ENCODE data around the gene MYL2. TPM values are rescaled to one million over a fixed set of nuclear protein-coding genes. Genes with fewer than 3 reads are reported as not detected.
A peak's percentile ranks its signal among the peaks of the same experiment; 100 is the strongest.

MYL2 gene
- total RNA-seq, 1 donor from 2014 or later = 140 TPM

GRCh38 chr12:110931315-110931728 lies 10.9 kb upstream of the MYL2 start:
- Histone ChIP-seq H3K4me1 (ENCODE audit: control insufficient read depth in 3 of 3, insufficient read depth in 3 of 3, low read length in 3 of 3) (peaks cover 4 to 51% (median 43%) of the 10 kb centered on the region in 3 donors), H3K4me3 (ENCODE audit: low read length in 3 of 3) (peak overlapping the region in 1 of 3 donors; percentile 49), H3K9ac (ENCODE audit: low read depth in 1 of 3, low read length in 3 of 3) (peak overlapping the region; percentile 2 to 76 (median 47)), H3K27ac (ENCODE audit: low read depth, low read length) (peak overlapping the region; percentile 90), H3K9me3 (ENCODE audit: control insufficient read depth in 3 of 3, low read length in 3 of 3) (no peaks in the 10 kb centered on the region), H3K36me3 (ENCODE audit: control insufficient read depth in 3 of 3, insufficient read depth in 3 of 3, low read length in 3 of 3) (no peaks in the 10 kb centered on the region), H3K27me3 (ENCODE audit: control insufficient read depth in 3 of 3, insufficient read depth in 3 of 3, low read length in 3 of 3) (peaks cover 0 to 5% (median 3%) of the 10 kb centered on the region in 3 donors)

- peak overlapping the region; percentile 90 for H3K27ac ChIP-seq (ENCODE audit: low read depth, low read length)
- peaks cover 5 to 56% (median 48%) of the 10 kb centered on the region in 3 donors for H3K4me1 ChIP-seq (ENCODE audit: control insufficient read depth in 3 of 3, insufficient read depth in 3 of 3, low read length in 3 of 3)
- H3K9me3 ChIP-seq (ENCODE audit: control insufficient read depth in 3 of 3, low read length in 3 of 3) = no peaks in the 10 kb centered on the region
- peak overlapping the region in 1 of 3 donors; percentile 49 for H3K4me3 ChIP-seq (ENCODE audit: low read length in 3 of 3)
- peak overlapping the region; percentile 2 to 66 (median 22) for H3K9ac ChIP-seq (ENCODE audit: low read depth in 1 of 3, low read length in 3 of 3)
- peaks cover 0 to 5% (median 3%) of the 10 kb centered on the region in 3 donors for H3K27me3 ChIP-seq (ENCODE audit: control insufficient read depth in 3 of 3, insufficient read depth in 3 of 3, low read length in 3 of 3)
- no peaks in the 10 kb centered on the region for H3K36me3 ChIP-seq (ENCODE audit: control insufficient read depth in 3 of 3, insufficient read depth in 3 of 3, low read length in 3 of 3)
Observed at GRCh38 chr12:110930348-110931314, 10.3 kb upstream of the MYL2 start.

GRCh38 chr12:110929818-110930217 lies 9.4 kb upstream of the MYL2 start:
- no peaks in the 10 kb centered on the region for H3K36me3 ChIP-seq (ENCODE audit: control insufficient read depth in 3 of 3, insufficient read depth in 3 of 3, low read length in 3 of 3)
- H3K4me3 ChIP-seq (ENCODE audit: low read length in 3 of 3) = no peak overlapping the region
- peaks cover 0 to 5% (median 3%) of the 10 kb centered on the region in 3 donors for H3K27me3 ChIP-seq (ENCODE audit: control insufficient read depth in 3 of 3, insufficient read depth in 3 of 3, low read length in 3 of 3)
- H3K9me3 ChIP-seq (ENCODE audit: control insufficient read depth in 3 of 3, low read length in 3 of 3) = no peaks in the 10 kb centered on the region
- peak overlapping the region; percentile 90 for H3K27ac ChIP-seq (ENCODE audit: low read depth, low read length)
- peaks cover 5 to 52% (median 48%) of the 10 kb centered on the region in 3 donors for H3K4me1 ChIP-seq (ENCODE audit: control insufficient read depth in 3 of 3, insufficient read depth in 3 of 3, low read length in 3 of 3)
- no peak overlapping the region for H3K9ac ChIP-seq (ENCODE audit: low read depth in 1 of 3, low read length in 3 of 3)

- Histone ChIP-seq H3K27ac (ENCODE audit: low read depth, low read length) (peak overlapping the region; percentile 90), H3K4me3 (ENCODE audit: low read length in 3 of 3) (peak overlapping the region in 1 of 3 donors; percentile 54), H3K9me3 (ENCODE audit: control insufficient read depth in 3 of 3, low read length in 3 of 3) (no peaks in the 10 kb centered on the region), H3K27me3 (ENCODE audit: control insufficient read depth in 3 of 3, insufficient read depth in 3 of 3, low read length in 3 of 3) (peaks cover 0 to 5% (median 3%) of the 10 kb centered on the region in 3 donors), H3K36me3 (ENCODE audit: control insufficient read depth in 3 of 3, insufficient read depth in 3 of 3, low read length in 3 of 3) (no peaks in the 10 kb centered on the region), H3K9ac (ENCODE audit: low read depth in 1 of 3, low read length in 3 of 3) (peak overlapping the region; percentile 1 to 78 (median 60)), H3K4me1 (ENCODE audit: control insufficient read depth in 3 of 3, insufficient read depth in 3 of 3, low read length in 3 of 3) (peaks cover 5 to 46% (median 43%) of the 10 kb centered on the region in 3 donors)
Observed at GRCh38 chr12:110928700-110929099, 8.3 kb upstream of the MYL2 start.

GRCh38 chr12:110927546-110927945 lies 7.2 kb upstream of the MYL2 start:
- H3K27ac ChIP-seq (ENCODE audit: low read depth, low read length) = peak overlapping the region; percentile 90

GRCh38 chr12:110923692-110924334 lies 3.4 kb upstream of the MYL2 start:
- no peak overlapping the region for H3K4me3 ChIP-seq (ENCODE audit: low read length in 3 of 3)
- H3K9ac ChIP-seq (ENCODE audit: low read depth in 1 of 3, low read length in 3 of 3) = no peak overlapping the region
- peaks cover 3 to 37% (median 22%) of the 10 kb centered on the region in 3 donors for H3K4me1 ChIP-seq (ENCODE audit: control insufficient read depth in 3 of 3, insufficient read depth in 3 of 3, low read length in 3 of 3)
- H3K36me3 ChIP-seq (ENCODE audit: control insufficient read depth in 3 of 3, insufficient read depth in 3 of 3, low read length in 3 of 3) = peaks cover 3 to 15% (median 9%) of the 10 kb centered on the region in 3 donors
- peaks cover 0 to 8% (median 2%) of the 10 kb centered on the region in 3 donors for H3K27me3 ChIP-seq (ENCODE audit: control insufficient read depth in 3 of 3, insufficient read depth in 3 of 3, low read length in 3 of 3)
- H3K9me3 ChIP-seq (ENCODE audit: control insufficient read depth in 3 of 3, low read length in 3 of 3) = no peaks in the 10 kb centered on the region
- H3K27ac ChIP-seq (ENCODE audit: low read depth, low read length) = no peak overlapping the region

More at GRCh38 chr12:110927546-110927945, 7.2 kb upstream of the MYL2 start:
- H3K4me1 ChIP-seq (ENCODE audit: control insufficient read depth in 3 of 3, insufficient read depth in 3 of 3, low read length in 3 of 3) = peaks cover 5 to 44% (median 39%) of the 10 kb centered on the region in 3 donors
- peak overlapping the region in 1 of 3 donors; percentile 50 for H3K4me3 ChIP-seq (ENCODE audit: low read length in 3 of 3)
- H3K9ac ChIP-seq (ENCODE audit: low read depth in 1 of 3, low read length in 3 of 3) = peak overlapping the region in 1 of 3 donors; percentile 78
- no peaks in the 10 kb centered on the region for H3K9me3 ChIP-seq (ENCODE audit: control insufficient read depth in 3 of 3, low read length in 3 of 3)
- H3K36me3 ChIP-seq (ENCODE audit: control insufficient read depth in 3 of 3, insufficient read depth in 3 of 3, low read length in 3 of 3) = no peaks in the 10 kb centered on the region
- peaks cover 0 to 8% (median 3%) of the 10 kb centered on the region in 3 donors for H3K27me3 ChIP-seq (ENCODE audit: control insufficient read depth in 3 of 3, insufficient read depth in 3 of 3, low read length in 3 of 3)

GRCh38 chr12:110923192-110923591 lies 2.8 kb upstream of the MYL2 start:
- Histone ChIP-seq H3K36me3 (ENCODE audit: control insufficient read depth in 3 of 3, insufficient read depth in 3 of 3, low read length in 3 of 3) (peaks cover 3 to 19% (median 9%) of the 10 kb centered on the region in 3 donors), H3K9ac (ENCODE audit: low read depth in 1 of 3, low read length in 3 of 3) (no peak overlapping the region), H3K27ac (ENCODE audit: low read depth, low read length) (no peak overlapping the region), H3K9me3 (ENCODE audit: control insufficient read depth in 3 of 3, low read length in 3 of 3) (no peaks in the 10 kb centered on the region), H3K27me3 (ENCODE audit: control insufficient read depth in 3 of 3, insufficient read depth in 3 of 3, low read length in 3 of 3) (peaks cover 0 to 8% (median 2%) of the 10 kb centered on the region in 3 donors), H3K4me3 (ENCODE audit: low read length in 3 of 3) (no peak overlapping the region), H3K4me1 (ENCODE audit: control insufficient read depth in 3 of 3, insufficient read depth in 3 of 3, low read length in 3 of 3) (peaks cover 3 to 36% (median 21%) of the 10 kb centered on the region in 3 donors)

GRCh38 chr12:110922652-110923051 lies 2.3 kb upstream of the MYL2 start:
- H3K9me3 ChIP-seq (ENCODE audit: control insufficient read depth in 3 of 3, low read length in 3 of 3) = no peaks in the 10 kb centered on the region
- H3K27ac ChIP-seq (ENCODE audit: low read depth, low read length) = no peak overlapping the region
- H3K4me3 ChIP-seq (ENCODE audit: low read length in 3 of 3) = no peak overlapping the region
- H3K4me1 ChIP-seq (ENCODE audit: control insufficient read depth in 3 of 3, insufficient read depth in 3 of 3, low read length in 3 of 3) = peaks cover 3 to 38% (median 20%) of the 10 kb centered on the region in 3 donors
- peaks cover 3 to 23% (median 9%) of the 10 kb centered on the region in 3 donors for H3K36me3 ChIP-seq (ENCODE audit: control insufficient read depth in 3 of 3, insufficient read depth in 3 of 3, low read length in 3 of 3)
- H3K27me3 ChIP-seq (ENCODE audit: control insufficient read depth in 3 of 3, insufficient read depth in 3 of 3, low read length in 3 of 3) = peaks cover 0 to 8% (median 2%) of the 10 kb centered on the region in 3 donors
- H3K9ac ChIP-seq (ENCODE audit: low read depth in 1 of 3, low read length in 3 of 3) = peak overlapping the region in 1 of 3 donors; percentile 66

GRCh38 chr12:110921262-110921661 lies 883 bp upstream of the MYL2 start:
- Histone ChIP-seq H3K4me3 (ENCODE audit: low read length in 3 of 3) (peak overlapping the region in 1 of 3 donors; percentile 52), H3K27me3 (ENCODE audit: control insufficient read depth in 3 of 3, insufficient read depth in 3 of 3, low read length in 3 of 3) (peaks cover 0 to 8% (median 2%) of the 10 kb centered on the region in 3 donors), H3K9me3 (ENCODE audit: control insufficient read depth in 3 of 3, low read length in 3 of 3) (no peaks in the 10 kb centered on the region), H3K36me3 (ENCODE audit: control insufficient read depth in 3 of 3, insufficient read depth in 3 of 3, low read length in 3 of 3) (peaks cover 3 to 23% (median 9%) of the 10 kb centered on the region in 3 donors), H3K4me1 (ENCODE audit: control insufficient read depth in 3 of 3, insufficient read depth in 3 of 3, low read length in 3 of 3) (peaks cover under 1 to 28% (median 15%) of the 10 kb centered on the region in 3 donors), H3K27ac (ENCODE audit: low read depth, low read length) (peak overlapping the region; percentile 91), H3K9ac (ENCODE audit: low read depth in 1 of 3, low read length in 3 of 3) (peak overlapping the region; percentile 17 to 76 (median 43))
